UCSD-AML1 (cell line): ENCODE data around the gene ATXN1.

Experiments used
- DNase-seq: peaks from one replicate; lab custom pipeline; 2025; ENCODE audit not compliant: unreplicated experiment; lab: John Stamatoyannopoulos, UW

The ATXN1 gene

DNA sequence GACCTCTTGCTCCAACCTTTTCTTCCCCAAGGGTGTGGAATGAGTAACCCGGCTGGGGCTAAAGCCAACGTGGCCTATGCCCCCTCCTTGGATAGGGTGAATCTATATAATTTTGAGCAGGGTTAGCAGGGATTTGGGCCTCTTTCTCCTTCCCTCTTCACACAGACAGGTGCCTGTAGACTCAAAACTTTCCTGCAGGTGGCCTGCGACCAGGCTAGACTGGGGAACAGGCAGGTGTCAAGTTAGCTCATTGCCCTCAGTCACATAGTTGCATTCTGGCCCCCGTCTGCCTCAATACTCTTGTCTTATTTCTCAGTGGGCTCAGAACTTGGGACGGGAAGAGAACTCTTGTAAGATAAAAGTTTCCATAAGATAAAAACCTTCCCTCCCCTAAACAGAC, 243.0 kb downstream of the ATXN1 start:
- DNase-seq = no peak

GRCh38 chr6:16514249-16514648, 247.0 kb downstream of the ATXN1 start:
- no peak for DNase-seq

DNA sequence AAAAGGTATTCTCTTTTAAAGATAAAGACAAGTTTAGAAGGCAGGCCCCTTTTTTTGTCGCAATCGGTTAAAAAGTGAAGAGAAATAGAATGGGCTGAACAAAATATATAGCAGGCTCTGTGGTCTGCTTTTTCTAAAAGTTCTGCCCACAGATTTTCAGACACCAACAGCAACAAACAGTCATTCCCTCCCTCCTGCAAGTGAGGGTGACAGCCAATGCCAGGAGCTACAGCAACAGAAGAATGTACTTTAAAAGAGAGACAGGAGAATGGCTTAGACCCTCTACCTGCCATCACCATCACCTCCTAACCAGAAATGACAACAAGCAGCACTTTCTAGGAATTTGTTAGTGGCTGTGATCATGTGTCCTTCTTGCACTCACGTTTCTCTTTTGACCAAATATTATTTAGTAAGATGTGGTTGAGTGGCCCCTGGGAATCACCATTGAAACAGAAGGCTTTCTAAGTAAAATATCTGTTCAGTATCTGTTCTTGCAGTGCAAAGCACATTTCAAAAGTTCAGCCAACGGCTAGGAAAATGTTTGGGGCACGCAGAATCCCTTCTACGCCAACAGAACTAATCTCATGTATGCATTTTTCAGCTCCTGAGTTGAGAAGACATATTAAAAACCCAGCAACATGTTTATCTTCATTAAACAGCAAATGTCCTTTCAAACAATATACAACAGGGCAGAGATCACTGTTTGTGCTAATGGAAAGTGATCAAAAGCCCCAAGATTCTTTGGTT, 248.5 kb downstream of the ATXN1 start:
- no peak for DNase-seq

DNA sequence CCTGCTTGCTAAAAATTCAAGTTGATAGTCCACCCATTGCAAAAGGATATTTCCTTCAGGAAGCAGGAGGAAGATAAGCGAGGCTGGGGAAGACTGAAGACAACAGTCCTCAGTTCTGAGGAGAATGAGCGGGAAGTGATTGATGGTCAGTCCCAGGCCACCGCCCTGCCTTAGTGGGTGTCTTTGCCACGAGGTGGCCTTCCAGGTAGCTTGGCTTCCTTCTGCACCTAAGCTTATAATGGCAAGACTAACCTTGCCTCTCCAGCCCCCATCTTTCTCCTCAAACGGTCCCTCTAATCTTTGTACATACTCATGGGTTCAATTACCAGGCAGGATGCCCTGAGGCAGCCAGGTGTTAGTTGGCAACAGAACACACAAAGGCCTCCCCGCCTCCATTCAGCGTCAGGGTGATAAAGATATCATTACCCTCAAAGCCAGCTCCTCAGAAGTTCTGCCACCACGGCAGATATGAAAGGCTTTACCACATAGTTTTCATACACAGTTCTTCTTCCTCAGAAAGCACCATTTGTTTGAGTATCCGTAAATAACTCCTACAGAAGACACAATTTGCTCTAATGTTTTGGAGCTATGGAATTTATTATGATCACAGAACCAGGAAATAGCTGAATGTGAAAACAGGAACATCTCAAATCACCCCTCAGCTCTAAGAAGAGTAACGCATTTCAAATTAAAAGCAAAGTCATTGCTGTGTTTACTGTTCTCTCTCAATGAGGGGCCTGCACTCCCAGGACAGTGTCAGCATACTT, 249.4 kb downstream of the ATXN1 start:
- no peak for DNase-seq

DNA sequence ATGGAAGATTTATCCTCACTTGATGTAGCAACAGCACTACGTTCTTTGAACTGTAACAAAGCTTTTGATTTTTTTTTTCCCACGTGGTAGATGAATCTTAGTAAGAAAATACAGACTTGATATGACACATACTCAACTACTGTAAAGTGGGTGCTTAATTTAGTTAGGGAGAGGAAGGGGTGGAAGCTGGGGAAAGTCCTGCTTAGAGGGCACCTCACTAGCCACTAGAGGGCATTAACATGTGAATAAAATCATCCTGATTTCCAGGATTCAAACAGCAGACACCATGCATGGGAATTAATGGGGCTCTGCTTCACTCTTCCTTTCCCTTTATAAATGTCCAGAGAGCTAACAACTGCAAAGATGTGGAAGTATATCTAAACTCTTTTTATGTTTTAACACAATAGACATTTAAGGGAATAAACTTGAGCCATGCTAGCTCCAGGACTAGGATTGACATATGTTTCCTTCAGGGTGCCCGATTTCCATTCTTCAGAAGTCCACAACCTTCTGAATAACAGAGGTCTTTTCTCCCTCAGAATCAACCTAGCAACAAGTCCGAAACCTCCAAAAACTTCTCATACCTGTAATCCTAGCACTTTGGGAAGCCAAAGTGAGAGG, 250.1 kb downstream of the ATXN1 start:
- no peak for DNase-seq

DNA sequence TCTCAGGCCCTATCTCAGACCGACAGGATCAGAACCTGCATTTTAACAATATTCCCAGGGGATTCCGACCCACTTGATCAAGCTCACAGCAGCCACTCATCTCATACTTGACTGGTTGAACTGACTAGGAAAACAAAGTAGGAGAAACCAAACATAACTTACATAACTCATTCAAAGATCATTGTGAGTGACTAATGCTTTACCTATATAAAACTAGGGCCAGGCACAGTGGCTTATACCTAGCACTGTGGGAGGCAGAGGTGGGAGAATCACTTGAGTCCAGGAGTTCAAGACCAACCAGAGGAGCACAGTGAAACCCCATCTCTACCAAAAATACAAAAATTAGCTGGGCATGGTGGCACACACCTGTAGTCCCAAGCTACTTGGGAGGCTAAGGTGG, 251.0 kb downstream of the ATXN1 start:
- no peak for DNase-seq

DNA sequence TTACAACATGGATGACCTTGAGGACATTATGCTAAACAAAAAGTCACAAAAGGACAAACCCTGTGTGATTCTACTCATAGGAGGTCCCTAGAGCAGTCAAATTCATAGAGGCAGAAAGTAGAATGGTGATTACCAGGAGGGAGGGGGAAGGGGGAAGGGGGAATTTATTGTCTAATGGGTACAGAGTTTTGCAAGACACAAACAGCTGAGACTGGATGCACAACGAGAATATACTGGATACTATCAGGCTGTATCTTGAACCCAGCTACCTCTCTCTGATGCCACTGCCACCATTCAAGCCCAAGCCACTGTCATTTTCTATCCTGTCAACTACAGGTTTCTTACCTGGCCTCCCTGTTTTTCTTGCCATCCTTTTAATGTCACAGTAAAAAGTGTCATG, 252.3 kb downstream of the ATXN1 start:
- no peak for DNase-seq

DNA sequence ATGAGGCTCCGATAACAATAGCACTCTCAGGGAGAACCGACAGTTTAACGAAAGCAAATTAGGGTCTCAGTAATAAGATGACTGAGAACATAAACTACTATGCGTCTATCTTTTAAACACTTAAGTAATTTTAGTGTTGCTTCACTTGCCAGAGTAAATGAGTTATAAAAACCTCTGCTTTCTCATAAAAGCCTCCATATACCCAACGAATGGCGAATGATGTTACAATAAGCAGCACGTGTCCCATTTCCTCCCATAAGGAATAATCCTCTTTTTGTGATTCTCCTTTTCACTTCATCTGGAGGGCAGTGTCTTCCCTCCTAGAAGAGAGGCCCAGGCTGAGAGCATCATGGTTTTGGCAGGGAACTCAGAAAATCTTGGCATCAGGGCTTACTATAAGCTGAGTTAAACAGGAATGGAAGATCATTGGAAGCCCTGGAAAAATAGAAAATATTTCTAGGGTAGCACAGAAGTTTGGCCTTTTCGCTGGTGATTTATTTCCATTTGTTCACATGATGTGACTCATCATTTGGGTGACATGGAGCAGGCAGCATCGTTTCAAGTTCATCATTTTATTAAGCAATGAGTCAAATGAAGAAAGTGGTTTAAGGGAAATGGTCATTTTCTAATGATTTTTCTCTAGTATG, 255.4 kb downstream of the ATXN1 start:
- no peak for DNase-seq

GRCh38 chr6:16504609-16505008, 256.7 kb downstream of the ATXN1 start:
- no peak for DNase-seq

DNA sequence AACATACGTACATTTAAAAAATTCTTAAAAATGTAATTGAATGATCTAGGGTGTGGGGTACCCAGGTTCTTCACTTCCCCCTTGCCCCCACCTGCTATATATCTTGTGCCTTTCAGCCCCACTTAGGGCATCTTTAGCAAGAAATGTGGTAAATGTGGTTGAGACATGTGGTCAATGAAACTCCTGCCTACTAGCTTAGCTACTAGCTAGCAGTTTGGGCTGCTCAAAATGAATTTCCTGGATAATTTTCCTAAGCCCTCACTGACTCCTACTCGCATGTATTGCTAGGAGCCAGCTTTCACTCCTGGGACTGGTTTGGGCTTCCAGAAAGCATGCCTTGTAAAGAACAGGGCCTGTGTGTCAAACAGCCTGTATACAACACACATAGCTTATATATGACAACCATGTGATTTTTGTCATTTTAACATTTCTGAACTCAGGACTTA, 257.3 kb downstream of the ATXN1 start:
- no peak for DNase-seq

DNA sequence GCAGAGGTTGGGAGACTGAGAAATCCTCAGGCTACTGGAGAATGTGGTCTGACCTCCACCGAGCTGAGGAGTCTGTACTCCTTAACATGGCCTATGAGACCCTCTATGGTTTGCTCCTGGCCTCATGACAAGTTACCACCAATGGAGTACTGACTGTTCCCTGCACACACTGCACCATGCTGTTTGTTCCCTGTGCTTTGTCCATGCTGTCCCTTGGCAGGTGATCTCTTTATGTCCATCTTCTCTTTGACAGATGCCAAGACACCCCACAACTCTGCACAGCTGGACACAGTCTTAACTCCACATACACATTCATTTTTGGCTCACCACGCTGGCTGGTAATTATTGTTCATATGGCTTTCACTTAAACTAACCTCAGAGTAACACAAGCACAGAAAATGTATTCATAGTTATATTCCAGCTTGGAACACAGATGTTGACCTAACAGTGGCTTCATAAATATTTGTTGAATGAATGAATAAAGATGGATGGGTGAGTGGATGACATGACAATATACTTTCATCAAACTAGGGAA, 258.0 kb downstream of the ATXN1 start:
- DNase-seq = no peak

DNA sequence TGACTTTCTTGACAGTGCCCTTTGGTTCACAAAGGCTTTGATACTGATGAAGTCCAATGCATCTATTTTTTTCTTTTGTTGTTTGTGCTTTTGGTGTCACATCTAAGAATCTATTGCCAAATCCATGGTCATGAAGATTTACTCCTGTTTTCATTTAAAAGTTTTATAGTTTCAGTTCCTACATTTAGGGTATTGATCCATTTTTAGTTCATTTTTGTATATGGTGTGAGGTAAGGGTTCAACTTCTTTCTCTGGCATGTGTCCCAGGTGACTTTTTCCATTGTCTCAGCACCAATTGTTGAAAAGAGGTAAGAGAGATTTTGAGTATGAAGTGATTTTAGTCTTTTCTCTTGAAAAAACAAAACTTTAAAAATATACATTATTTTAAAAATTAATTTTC, 262.3 kb downstream of the ATXN1 start:
- DNase-seq = no peak

DNA sequence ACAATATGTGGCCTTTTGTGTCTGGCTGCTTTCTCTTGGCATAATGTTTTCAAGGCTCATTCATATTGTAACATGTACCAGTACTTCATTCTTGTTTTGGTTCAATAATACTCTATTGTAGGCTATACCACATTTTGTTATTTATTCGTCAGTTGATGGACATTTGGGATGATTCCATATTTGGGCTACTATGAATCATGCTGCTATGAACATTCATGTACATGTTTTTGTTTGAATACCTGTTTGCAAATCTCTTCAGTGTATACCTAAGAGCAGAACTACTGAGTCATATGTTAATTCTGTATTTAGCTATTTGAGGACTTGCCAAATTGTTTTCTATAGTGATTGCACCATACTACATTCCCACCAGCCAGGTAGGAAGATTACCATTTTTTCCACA, 263.0 kb downstream of the ATXN1 start:
- no peak for DNase-seq

GRCh38 chr6:16496991-16497801, 264.1 kb downstream of the ATXN1 start:
- DNase-seq = no peak

GRCh38 chr6:16496210-16496609, 265.1 kb downstream of the ATXN1 start:
- no peak for DNase-seq

DNA sequence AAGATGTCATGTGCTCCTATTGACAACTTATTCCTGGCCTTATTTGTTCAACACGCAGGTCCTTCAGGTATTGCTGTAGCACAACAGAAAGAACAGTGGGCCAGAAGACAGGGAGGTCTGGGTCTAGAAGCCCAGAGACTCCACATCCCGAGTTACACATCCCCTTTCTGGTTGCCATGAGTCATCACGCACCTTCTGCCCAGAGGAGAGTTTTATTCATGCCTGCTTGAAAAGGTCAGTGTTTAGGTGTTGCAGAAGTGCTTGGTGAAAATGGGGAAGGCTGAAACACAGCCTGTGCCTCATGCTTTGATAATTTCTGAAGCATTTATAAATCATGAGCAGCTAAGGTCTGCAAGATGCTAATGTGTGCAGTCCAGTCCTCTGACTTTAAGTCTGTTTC, 266.5 kb downstream of the ATXN1 start:
- DNase-seq = no peak

DNA sequence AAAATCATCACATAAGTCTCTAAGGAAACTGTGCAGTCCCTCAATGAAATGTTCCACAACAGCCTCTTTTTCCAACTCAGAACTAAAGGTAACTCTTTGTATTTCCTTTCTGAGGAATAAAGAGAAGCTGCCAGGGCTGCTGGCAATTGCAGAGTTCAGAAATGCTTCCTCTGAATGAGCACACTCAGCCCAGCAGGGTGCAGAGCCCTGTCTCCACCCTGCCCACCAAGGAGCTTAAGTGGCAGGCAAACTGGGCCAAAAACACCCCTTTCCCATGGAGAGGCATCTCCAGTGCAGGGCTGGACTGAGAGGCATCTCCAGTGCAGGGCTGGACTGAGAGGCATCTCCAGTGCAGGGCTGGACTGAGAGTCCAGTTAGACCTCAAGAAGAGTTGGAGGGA, 267.5 kb downstream of the ATXN1 start:
- no peak for DNase-seq

DNA sequence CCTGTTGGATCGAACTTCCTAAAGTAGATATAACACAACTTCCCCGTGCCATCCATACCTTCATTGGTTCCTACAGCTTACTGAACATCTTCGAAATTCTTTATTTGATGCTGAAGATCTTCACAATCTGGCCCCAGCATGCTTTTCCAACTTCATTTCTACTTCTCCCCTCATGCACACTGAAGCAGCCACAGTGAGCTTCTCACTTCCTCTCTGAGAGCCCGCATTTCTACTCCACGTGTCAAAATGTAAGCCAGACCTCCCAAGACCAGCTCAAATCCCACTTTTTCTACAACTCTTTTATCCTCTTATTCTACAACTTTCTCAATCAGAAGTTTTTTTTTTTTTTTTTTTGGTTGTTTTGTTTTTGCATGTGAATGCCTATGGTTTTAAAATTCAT, 268.1 kb downstream of the ATXN1 start:
- no peak for DNase-seq

- no peak for DNase-seq
These were observed 269.5 kb downstream of the ATXN1 start for GRCh38 chr6:16491666-16492313.

- DNase-seq = no peak
These were observed 270.6 kb downstream of the ATXN1 start for GRCh38 chr6:16490616-16491015.
